H1 (cell line): ENCODE measurements around the gene ACSL6. TPM values are rescaled to one million over a fixed set of nuclear protein-coding genes. Genes with fewer than 3 reads are reported as not detected.

Source experiments
- HDAC6 ChIP-seq: IDR thresholded peaks from one replicate; pipeline ENCODE4 v1.7.1; 2012; ENCODE audit warnings: low read depth, mild to moderate bottlenecking, inconsistent platforms, low read length, moderate library complexity
- polyA plus RNA-seq, 7 experiments: library from polyadenylated mRNA; depleted of rRNA in 3 of 7; stranded (reverse) in 5 of 7; unstranded in 2 of 7; fragments of >200 nt in 5 of 7; fragments of 200-250 nt in 2 of 7; gene quantifications; 1 replicate in 5 of 7; 2 replicates in 1 of 7; 4 replicates in 1 of 7; pipeline versions ENCODE4 v1.2.1 to v1.2.3, GENCODE V29; 2011 to 2013; ENCODE audit warnings: missing spikeins in 2 of 7, mixed read lengths in 2 of 7
- total RNA-seq: library from RNA; stranded (reverse); fragmentation: NEBNext Ultra II Directional; extraction: Animal tissue kit (Norgen Biotek cat#: 25700); gene quantifications from 2 replicates; pipeline ENCODE4 v1.2.1, GENCODE V29; 2021

Gene ACSL6
- total and polyA plus RNA-seq, 2 of the 8 experiments (the other 6 are each of a cell fraction or from before 2014, with no cell fraction given), result 2.3 to 2.4 TPM

DNA sequence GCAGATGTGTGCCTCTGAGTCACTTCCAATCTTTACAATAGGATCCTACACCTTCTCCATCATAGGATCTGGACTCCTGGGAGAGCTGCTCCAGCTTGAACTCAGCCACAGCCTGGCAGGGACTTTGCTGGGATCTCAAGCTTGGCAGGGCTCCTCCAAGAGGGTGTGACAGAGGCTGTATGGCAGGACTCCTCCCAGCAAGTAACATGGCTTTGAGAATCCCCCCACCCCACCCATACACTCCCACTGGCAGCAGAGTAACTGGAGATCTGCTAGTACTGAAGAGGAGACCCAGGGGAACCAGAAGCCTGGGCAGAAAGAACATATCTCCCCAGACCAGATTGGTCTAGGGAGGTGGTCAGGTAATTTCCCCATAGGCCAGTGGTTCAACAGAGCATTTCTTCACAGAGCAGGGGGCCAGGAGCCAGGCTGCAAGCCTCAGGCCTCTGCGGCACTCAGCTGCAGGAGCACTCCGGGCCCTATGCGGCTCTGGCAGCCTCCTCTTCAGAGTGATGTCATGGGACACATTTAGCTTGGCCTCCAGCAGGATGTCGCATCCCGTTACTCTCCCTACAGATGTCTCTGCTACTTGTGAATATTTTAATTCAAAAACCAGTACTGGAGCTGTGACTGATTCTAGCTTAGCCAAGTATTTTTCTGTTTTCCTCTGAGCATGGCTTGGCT, 1.7 kb upstream of the ACSL6 start (continued):
- no peak for TF ChIP-seq HDAC6
